ENCODE data around the gene PCSK7. TPM values are rescaled to one million over a fixed set of nuclear protein-coding genes. Genes with fewer than 3 reads are reported as not detected.

The PCSK7 gene
- total RNA-seq, 1 experiment from 2014 or later: 50.7 TPM

DNA sequence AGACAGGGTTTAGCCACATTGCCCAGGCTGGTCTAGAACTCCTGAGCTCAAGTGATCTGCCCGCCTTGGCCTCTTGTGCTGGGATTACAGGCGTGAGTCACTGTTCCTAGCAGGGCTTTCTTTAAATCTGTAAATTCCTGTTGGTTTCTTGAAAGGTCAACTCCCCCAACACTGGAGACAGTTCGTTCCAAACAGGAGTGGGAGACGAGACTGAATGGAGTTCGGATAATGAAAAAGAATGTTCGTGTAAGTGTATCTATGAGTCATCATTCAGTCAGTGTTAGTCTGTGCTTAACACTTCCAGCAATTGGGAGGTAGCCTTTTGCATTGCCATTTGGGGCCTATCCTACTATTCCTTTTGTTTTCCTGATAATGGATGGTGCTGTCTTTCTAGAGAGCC lies 49.3 kb upstream of the PCSK7 start:
- no peaks in the 10 kb centered on the region for H4K20me1 ChIP-seq (ENCODE audit: control insufficient read depth, insufficient read depth, insufficient read length)
- no peaks in the 10 kb centered on the region for H3K27me3 ChIP-seq (ENCODE audit: insufficient read depth, low read length)
- no peaks in the 10 kb centered on the region for H3K27me3 Mint-ChIP-seq (ENCODE audit: low read depth)
- H3K27ac Mint-ChIP-seq: no peak overlapping the region; a peak in 1 of 7 replicates
- H3K14ac ChIP-seq (ENCODE audit: insufficient read depth, low read length): no peak overlapping the region
- H2BK12ac ChIP-seq (ENCODE audit: insufficient read length, low read depth, low read length): no peak overlapping the region
- H2BK20ac ChIP-seq (ENCODE audit: low read depth, low read length, poor library complexity, severe bottlenecking): no peak overlapping the region
- H3K9ac ChIP-seq (ENCODE audit: extremely low read depth, insufficient read length, low read length): no peak overlapping the region
- H3T11ph ChIP-seq (ENCODE audit: low read length): no peak overlapping the region
- H3K79me2 ChIP-seq (ENCODE audit: insufficient read depth, low read length): no peaks in the 10 kb centered on the region
- WGBS (ENCODE audit: extremely low coverage, insufficient read length, low lambda C conversion rate): no CpG with 5 or more reads among the region's 6 CpGs
- H3K23me2 ChIP-seq (ENCODE audit: insufficient read length, low read depth, low read length, poor library complexity, severe bottlenecking): no peaks in the 10 kb centered on the region
- no peak overlapping the region for H3K18ac ChIP-seq (ENCODE audit: insufficient read length, low read depth, low read length)
- peaks cover 19 to 60% (median 52%) of the 10 kb centered on the region in 3 experiments; a peak in 6 of 7 replicates for H3K36me3 Mint-ChIP-seq (ENCODE audit: insufficient read depth in 1 of 3, low read depth in 3 of 3)
- no peak overlapping the region for H3K23ac ChIP-seq (ENCODE audit: insufficient read length, low read depth, low read length)
- H2AK5ac ChIP-seq (ENCODE audit: insufficient read length, low read length): no peak overlapping the region
- no peak overlapping the region for H3K4me3 Mint-ChIP-seq
- H3K9me3 ChIP-seq (ENCODE audit: control insufficient read depth, low read depth, low read length): no peaks in the 10 kb centered on the region
- TF ChIP-seq, protein P1, sequence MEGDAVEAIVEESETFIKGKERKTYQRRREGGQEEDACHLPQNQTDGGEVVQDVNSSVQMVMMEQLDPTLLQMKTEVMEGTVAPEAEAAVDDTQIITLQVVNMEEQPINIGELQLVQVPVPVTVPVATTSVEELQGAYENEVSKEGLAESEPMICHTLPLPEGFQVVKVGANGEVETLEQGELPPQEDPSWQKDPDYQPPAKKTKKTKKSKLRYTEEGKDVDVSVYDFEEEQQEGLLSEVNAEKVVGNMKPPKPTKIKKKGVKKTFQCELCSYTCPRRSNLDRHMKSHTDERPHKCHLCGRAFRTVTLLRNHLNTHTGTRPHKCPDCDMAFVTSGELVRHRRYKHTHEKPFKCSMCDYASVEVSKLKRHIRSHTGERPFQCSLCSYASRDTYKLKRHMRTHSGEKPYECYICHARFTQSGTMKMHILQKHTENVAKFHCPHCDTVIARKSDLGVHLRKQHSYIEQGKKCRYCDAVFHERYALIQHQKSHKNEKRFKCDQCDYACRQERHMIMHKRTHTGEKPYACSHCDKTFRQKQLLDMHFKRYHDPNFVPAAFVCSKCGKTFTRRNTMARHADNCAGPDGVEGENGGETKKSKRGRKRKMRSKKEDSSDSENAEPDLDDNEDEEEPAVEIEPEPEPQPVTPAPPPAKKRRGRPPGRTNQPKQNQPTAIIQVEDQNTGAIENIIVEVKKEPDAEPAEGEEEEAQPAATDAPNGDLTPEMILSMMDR (conservative IDR thresholded peaks at IDR 0.05): no peak
- no peak overlapping the region for H2BK15ac ChIP-seq (ENCODE audit: low read depth, low read length)
- no peak overlapping the region for H2AFZ ChIP-seq (ENCODE audit: low read length)
- no peaks in the 10 kb centered on the region for H3K4me1 ChIP-seq (ENCODE audit: insufficient read depth, low read length)
- no peak overlapping the region for H4K8ac ChIP-seq (replicated peaks; ENCODE audit: insufficient read length, low read depth, low read length)
- H3K27ac ChIP-seq (ENCODE audit: insufficient read length, low read depth, low read length): no peak overlapping the region
- no peak overlapping the region for H2BK120ac ChIP-seq (ENCODE audit: low read depth, low read length, poor library complexity, severe bottlenecking)
- no peak for DNase-seq
- H3K4me2 ChIP-seq (ENCODE audit: insufficient read depth, insufficient read length, low read length): no peak overlapping the region
- no peak overlapping the region for H4K5ac ChIP-seq (ENCODE audit: insufficient read length, low read depth, low read length)
- H3K79me1 ChIP-seq (ENCODE audit: insufficient read depth, low read depth, low read length, poor library complexity, severe bottlenecking): no peaks in the 10 kb centered on the region
- H4K91ac ChIP-seq (ENCODE audit: insufficient read length, low read depth, low read length): no peak overlapping the region
- no peaks in the 10 kb centered on the region for H3K9me3 Mint-ChIP-seq
- H3K4me1 Mint-ChIP-seq: peaks cover 0 to 2% of the 10 kb centered on the region in 2 experiments; a peak in 1 of 4 replicates
- H3K56ac ChIP-seq (ENCODE audit: insufficient read length, low read depth, low read length): no peak overlapping the region
- H2BK5ac ChIP-seq (ENCODE audit: insufficient read length, low read length): no peak overlapping the region
- H3K4ac ChIP-seq (ENCODE audit: low read depth, low read length): no peak overlapping the region
